Hepatocyte (in vitro differentiated cells): ENCODE measurements around the gene LRP1B. TPM values are rescaled to one million over a fixed set of nuclear protein-coding genes. Genes with fewer than 3 reads are reported as not detected.
"Not testable (repeated sequence)": the region's sequence is repeated elsewhere in the genome, so short reads cannot be mapped to it uniquely, and the experiment has no call there.

Source experiments
- DNase-seq: peaks from one replicate; pipeline ENCODE4 v3.0.0-alpha.2; 2016; ENCODE audit warnings: low spot score
- H2AFZ ChIP-seq: fragments of 200-600 bp; sonication (generic); 2 replicates; pipeline ENCODE4 v1.6.0; 2016; ENCODE audit warnings: antibody characterized with exemption, mild to moderate bottlenecking
- H3K27ac ChIP-seq: fragments of 200-600 bp; sonication (generic); 2 replicates; pipeline ENCODE4 v1.5.1; 2016; ENCODE audit warnings: mild to moderate bottlenecking
- H3K27me3 ChIP-seq: fragments of 200-600 bp; sonication (generic); 2 replicates; pipeline ENCODE4 v1.6.1; 2016
- H3K36me3 ChIP-seq: fragments of 200-600 bp; sonication (generic); replicated peaks from 2 replicates; pipeline ENCODE4 v1.5.1; 2016; ENCODE audit warnings: low read depth; ENCODE audit not compliant: insufficient read depth
- H3K4me1 ChIP-seq: fragments of 200-600 bp; sonication (generic); 2 replicates; pipeline ENCODE4 v1.5.1; 2016; ENCODE audit warnings: mild to moderate bottlenecking, moderate library complexity; ENCODE audit not compliant: insufficient read depth
- H3K4me2 ChIP-seq: fragments of 200-600 bp; sonication (generic); 2 replicates; pipeline ENCODE4 v1.6.0; 2016
- H3K4me3 ChIP-seq: fragments of 200-600 bp; sonication (generic); 2 replicates; pipeline ENCODE4 v1.5.1; 2016; ENCODE audit warnings: mild to moderate bottlenecking
- H3K79me2 ChIP-seq: fragments of 200-600 bp; sonication (generic); 2 replicates; pipeline ENCODE4 v1.6.0; 2017; ENCODE audit warnings: mild to moderate bottlenecking
- H3K9me2 ChIP-seq: fragments of 200-600 bp; sonication (generic); replicated peaks from 2 replicates; pipeline ENCODE4 v1.6.0; 2017; ENCODE audit warnings: mild to moderate bottlenecking; ENCODE audit not compliant: insufficient read depth
- H3K9me3 ChIP-seq: fragments of 200-600 bp; sonication (generic); 2 replicates; pipeline ENCODE4 v1.5.1; 2016; ENCODE audit warnings: low read depth, mild to moderate bottlenecking
- H4K20me1 ChIP-seq: fragments of 200-600 bp; sonication (generic); 2 replicates; pipeline ENCODE4 v1.6.0; 2016; ENCODE audit warnings: mild to moderate bottlenecking; ENCODE audit not compliant: insufficient read depth, poor library complexity, severe bottlenecking
- EZH2 ChIP-seq: fragments of 200-600 bp; sonication (generic); IDR thresholded peaks from 2 replicates; pipeline ENCODE4 v1.6.1; 2016; ENCODE audit warnings: antibody characterized with exemption, mild to moderate bottlenecking, borderline replicate concordance
- EZH2phosphoT487 ChIP-seq: fragments of 200-600 bp; sonication (generic); IDR thresholded peaks from one replicate; pipeline ENCODE4 v1.6.1; 2018; ENCODE audit warnings: antibody characterized with exemption, mild to moderate bottlenecking, low read depth, moderate library complexity; ENCODE audit not compliant: unreplicated experiment, severe bottlenecking
- WGBS: methylation state at CpG from one replicate; pipeline ENCODE4 v1.1.6; 2016; ENCODE audit warnings: low lambda C conversion rate; ENCODE audit errors: missing lambda C conversion rate; 5-methylcytosine and 5-hydroxymethylcytosine counted together
- polyA plus RNA-seq: library from polyadenylated mRNA; unstranded; fragments of >200 nt; fragmentation: Nextera tagmentation; extraction: Ambion mirVana; gene quantifications from 2 replicates; pipeline ENCODE4 v1.2.1, GENCODE V29; 2016
- total RNA-seq: library from RNA; depleted of rRNA; stranded (reverse); fragments of >200 nt; gene quantifications from 2 replicates; pipeline ENCODE4 v1.2.3, GENCODE V29; 2014
- TF ChIP-seq, protein P1 (sequence below): fragments of 200-600 bp; sonication (generic); IDR thresholded peaks from 2 replicates; pipeline ENCODE4 v1.5.1; 2016; ENCODE audit warnings: antibody characterized with exemption, mild to moderate bottlenecking; ENCODE audit not compliant: poor library complexity

The LRP1B gene
- total and polyA plus RNA-seq, 2 experiments from 2014 or later: 0.65 to 2.0 TPM

DNA sequence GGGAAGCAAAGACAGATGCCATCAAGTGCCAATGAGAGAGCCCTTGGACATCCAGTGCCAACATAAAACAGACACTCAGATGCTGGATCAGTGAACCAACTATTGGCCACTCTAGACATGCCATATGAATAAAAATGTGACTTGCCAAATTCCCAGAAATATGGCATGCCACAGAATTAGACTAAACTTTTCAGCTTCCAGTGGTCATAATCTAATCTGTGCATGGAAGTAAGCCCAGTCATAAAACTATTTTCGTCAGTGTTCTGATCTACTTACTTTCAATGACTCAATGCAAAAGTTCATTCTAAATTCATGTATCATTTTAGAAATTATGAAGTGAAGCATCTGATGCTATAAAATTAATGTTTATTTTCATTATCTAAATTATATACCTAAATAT lies 1844.4 kb downstream of the LRP1B start:
- TF ChIP-seq EZH2 (no peak), EZH2phosphoT487 (no peak)
- TF ChIP-seq, protein P1, sequence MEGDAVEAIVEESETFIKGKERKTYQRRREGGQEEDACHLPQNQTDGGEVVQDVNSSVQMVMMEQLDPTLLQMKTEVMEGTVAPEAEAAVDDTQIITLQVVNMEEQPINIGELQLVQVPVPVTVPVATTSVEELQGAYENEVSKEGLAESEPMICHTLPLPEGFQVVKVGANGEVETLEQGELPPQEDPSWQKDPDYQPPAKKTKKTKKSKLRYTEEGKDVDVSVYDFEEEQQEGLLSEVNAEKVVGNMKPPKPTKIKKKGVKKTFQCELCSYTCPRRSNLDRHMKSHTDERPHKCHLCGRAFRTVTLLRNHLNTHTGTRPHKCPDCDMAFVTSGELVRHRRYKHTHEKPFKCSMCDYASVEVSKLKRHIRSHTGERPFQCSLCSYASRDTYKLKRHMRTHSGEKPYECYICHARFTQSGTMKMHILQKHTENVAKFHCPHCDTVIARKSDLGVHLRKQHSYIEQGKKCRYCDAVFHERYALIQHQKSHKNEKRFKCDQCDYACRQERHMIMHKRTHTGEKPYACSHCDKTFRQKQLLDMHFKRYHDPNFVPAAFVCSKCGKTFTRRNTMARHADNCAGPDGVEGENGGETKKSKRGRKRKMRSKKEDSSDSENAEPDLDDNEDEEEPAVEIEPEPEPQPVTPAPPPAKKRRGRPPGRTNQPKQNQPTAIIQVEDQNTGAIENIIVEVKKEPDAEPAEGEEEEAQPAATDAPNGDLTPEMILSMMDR: no peak
- no peak for DNase-seq
- H3K4me2 ChIP-seq: no peak overlapping the region

DNA sequence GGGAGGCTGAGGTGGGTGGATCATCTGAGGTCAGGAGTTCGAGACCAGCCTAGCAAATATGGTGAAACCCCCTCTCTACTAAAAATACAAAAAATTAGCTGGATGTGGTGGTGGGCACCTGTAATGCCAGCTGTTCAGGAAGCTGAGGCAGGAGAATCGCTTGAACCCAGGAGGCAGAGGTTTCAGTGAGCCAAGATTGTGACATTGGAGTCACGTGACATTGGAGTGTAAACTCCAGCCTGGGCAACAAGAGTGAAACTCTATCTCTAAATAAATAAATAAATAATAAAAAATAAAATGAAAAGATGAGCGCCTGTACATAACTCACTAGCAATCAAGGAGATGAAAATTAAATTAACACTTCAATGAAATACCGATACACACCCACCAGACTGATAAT lies 1853.5 kb downstream of the LRP1B start:
- H3K79me2 ChIP-seq, H3K4me2 ChIP-seq, H3K4me1 ChIP-seq, DNase-seq, H3K9me2 ChIP-seq, H4K20me1 ChIP-seq, H3K27ac ChIP-seq, H2AFZ ChIP-seq, H3K4me3 ChIP-seq, H3K36me3 ChIP-seq, H3K9me3 ChIP-seq, H3K27me3 ChIP-seq: not testable (repeated sequence)
- 76% methylated on average over 5 of the region's 5 CpGs for WGBS

More for the DNA sequence above, 1844.4 kb downstream of the LRP1B start:
- Histone ChIP-seq H3K36me3 (no peaks in the 10 kb centered on the region), H2AFZ (no peak overlapping the region), H3K4me3 (no peak overlapping the region), H3K9me3 (no peaks in the 10 kb centered on the region), H4K20me1 (no peaks in the 10 kb centered on the region), H3K27ac (no peak overlapping the region), H3K79me2 (no peaks in the 10 kb centered on the region), H3K9me2 (no peaks in the 10 kb centered on the region), H3K27me3 (no peaks in the 10 kb centered on the region), H3K4me1 (no peaks in the 10 kb centered on the region)
- WGBS: 43% methylated on average over 1 of the region's 1 CpG

DNA sequence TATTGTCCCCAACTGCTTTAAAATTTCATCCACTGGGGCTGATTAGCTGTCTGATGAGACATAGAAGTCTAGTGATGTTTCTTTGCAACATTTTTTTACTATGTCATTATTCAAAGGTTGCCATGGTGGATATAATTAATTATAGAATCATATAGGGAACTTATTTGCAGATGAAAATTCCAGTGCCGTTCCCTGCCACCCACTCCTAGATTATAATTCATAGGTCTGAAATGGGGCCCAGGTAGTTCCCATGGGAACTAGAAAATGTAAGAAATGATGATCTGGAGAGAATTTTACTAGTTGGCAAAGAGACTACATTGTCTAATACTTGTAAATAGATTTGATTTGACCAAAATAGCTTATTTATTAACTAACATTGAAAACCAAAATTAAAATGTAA lies 1854.2 kb downstream of the LRP1B start:
- Histone ChIP-seq H3K9me3 (no peaks in the 10 kb centered on the region), H3K79me2 (no peaks in the 10 kb centered on the region), H3K4me3 (no peak overlapping the region), H3K27me3 (no peaks in the 10 kb centered on the region), H3K4me2 (no peak overlapping the region), H2AFZ (no peak overlapping the region), H4K20me1 (no peaks in the 10 kb centered on the region), H3K27ac (no peak overlapping the region), H3K36me3 (no peaks in the 10 kb centered on the region), H3K4me1 (no peaks in the 10 kb centered on the region), H3K9me2 (no peaks in the 10 kb centered on the region)
- no peak for TF ChIP-seq EZH2
- TF ChIP-seq, protein P1: no peak
- no peak for TF ChIP-seq EZH2phosphoT487
- DNase-seq: no peak
- WGBS: 91% methylated on average over 1 of the region's 1 CpG

DNA sequence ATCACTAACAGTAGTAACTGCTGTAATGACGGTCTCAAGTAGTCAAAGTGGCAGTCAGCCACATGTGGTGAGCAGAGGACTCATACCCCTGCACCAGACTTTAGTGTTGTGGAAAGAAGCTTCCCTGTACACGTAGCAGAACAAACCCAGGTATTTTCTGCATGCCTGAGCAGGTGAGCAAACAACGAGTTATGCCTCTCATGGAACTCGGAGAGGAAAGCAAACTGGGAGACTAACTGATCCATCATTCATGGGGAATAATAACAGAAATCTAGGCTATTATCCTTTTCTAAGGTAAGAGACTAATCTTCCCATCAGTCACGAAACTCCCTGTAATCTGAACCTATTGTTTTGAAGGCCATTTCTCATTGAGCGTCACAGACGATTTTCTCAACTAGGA lies 1855.4 kb downstream of the LRP1B start:
- H3K27me3 ChIP-seq: no peaks in the 10 kb centered on the region
- H3K4me1 ChIP-seq: no peaks in the 10 kb centered on the region
- no peak overlapping the region for H3K27ac ChIP-seq
- no peaks in the 10 kb centered on the region for H3K36me3 ChIP-seq
- no peaks in the 10 kb centered on the region for H3K9me2 ChIP-seq
- no peaks in the 10 kb centered on the region for H4K20me1 ChIP-seq
- no peaks in the 10 kb centered on the region for H3K79me2 ChIP-seq
- no peaks in the 10 kb centered on the region for H3K9me3 ChIP-seq
- H3K4me3 ChIP-seq: no peak overlapping the region
- no peak overlapping the region for H3K4me2 ChIP-seq
- no peak overlapping the region for H2AFZ ChIP-seq
- WGBS: 71% methylated on average over 7 of the region's 7 CpGs
- no peak for DNase-seq
- TF ChIP-seq EZH2phosphoT487 (no peak), EZH2 (no peak)
- TF ChIP-seq, protein P1: no peak
